CD14-positive monocyte (primary cell): ENCODE measurements around the gene DPF3. TPM values are rescaled to one million over a fixed set of nuclear protein-coding genes. Genes with fewer than 3 reads are reported as not detected.
A peak's percentile ranks its signal among the peaks of the same experiment; 100 is the strongest.

Experiments
- DNase-seq, 3 donors: peaks; one replicate each; pipeline ENCODE4 v3.0.0-alpha.2; 2011 to 2022
- H2AFZ ChIP-seq: 2 replicates; pipeline ENCODE4 v1.6.0; 2012; ENCODE audit warnings: mild to moderate bottlenecking, low read depth, low read length, inconsistent platforms; ENCODE audit not compliant: insufficient read depth, poor library complexity, severe bottlenecking
- H3K27ac ChIP-seq, 2 donors: 1 replicate in 1 of 2; 2 replicates in 1 of 2; pipeline ENCODE4 v1.5.1; 2012 to 2013; ENCODE audit warnings: low read length in 2 of 2, control low read depth in 1 of 2, inconsistent platforms in 1 of 2, low read depth in 1 of 2, mild to moderate bottlenecking in 1 of 2
- H3K27me3 ChIP-seq, 2 donors: one replicate each; pipeline versions ENCODE4 v1.6.0 to v1.6.1; 2011 to 2013; ENCODE audit warnings: low read length in 2 of 2; ENCODE audit not compliant: control insufficient read depth in 2 of 2, insufficient read depth in 2 of 2
- H3K36me3 ChIP-seq, 2 donors: replicated peaks in 1 of 2; 1 replicate in 1 of 2; 2 replicates in 1 of 2; pipeline versions ENCODE4 v1.5.1 to v1.6.1; 2012 to 2013; ENCODE audit warnings: low read length in 2 of 2, control low read depth in 1 of 2, inconsistent platforms in 1 of 2, mild to moderate bottlenecking in 1 of 2; ENCODE audit not compliant: insufficient read depth in 2 of 2, control insufficient read depth in 1 of 2
- H3K4me1 ChIP-seq, 2 donors: 1 replicate in 1 of 2; 2 replicates in 1 of 2; pipeline versions ENCODE4 v1.5.1 to v1.6.1; 2012 to 2013; ENCODE audit warnings: low read length in 2 of 2, control low read depth in 1 of 2, inconsistent platforms in 1 of 2, mild to moderate bottlenecking in 1 of 2, moderate library complexity in 1 of 2; ENCODE audit not compliant: insufficient read depth in 2 of 2, control insufficient read depth in 1 of 2
- H3K4me2 ChIP-seq: replicated peaks from 2 replicates; pipeline ENCODE3; 2012; ENCODE audit warnings: low read length, moderate library complexity, mild to moderate bottlenecking; ENCODE audit not compliant: poor library complexity, severe bottlenecking; ENCODE audit errors: extremely low read depth
- H3K4me3 ChIP-seq, 3 experiments: fragments of 200-600 bp in 1 of 3; sonication (generic) in 1 of 3; replicated peaks in 1 of 3; 1 replicate in 2 of 3; 2 replicates in 1 of 3; pipeline ENCODE4 v1.5.1; 2011 to 2013; ENCODE audit warnings: low read length in 3 of 3, mild to moderate bottlenecking in 3 of 3, control low read depth in 2 of 3, low read depth in 2 of 3, inconsistent platforms in 1 of 3, moderate library complexity in 1 of 3
- H3K79me2 ChIP-seq: 2 replicates; pipeline ENCODE4 v1.6.0; 2012; ENCODE audit warnings: mild to moderate bottlenecking, control low read depth, inconsistent platforms, low read length, moderate library complexity; ENCODE audit not compliant: insufficient read depth
- H3K9ac ChIP-seq: 2 replicates; pipeline ENCODE4 v1.6.0; 2017; ENCODE audit warnings: low read length, mild to moderate bottlenecking; ENCODE audit not compliant: insufficient read depth, poor library complexity, severe bottlenecking
- H3K9me3 ChIP-seq, 2 donors: replicated peaks in 1 of 2; 1 replicate in 1 of 2; 2 replicates in 1 of 2; pipeline versions ENCODE4 v1.5.1 to v1.6.1; 2012 to 2013; ENCODE audit warnings: low read length in 2 of 2, control low read depth in 1 of 2; ENCODE audit not compliant: control insufficient read depth in 1 of 2, insufficient read depth in 1 of 2
- H4K20me1 ChIP-seq: 2 replicates; pipeline ENCODE4 v1.6.0; 2012; ENCODE audit warnings: mild to moderate bottlenecking, low read length, control low read depth, moderate library complexity; ENCODE audit not compliant: insufficient read depth
- H3K27ac Mint-ChIP-seq, 7 donors: one replicate each; pipeline ENCODE4 v1.8.0; 2020; ENCODE audit warnings: mild to moderate bottlenecking in 7 of 7, mixed read lengths in 7 of 7, moderate library complexity in 6 of 7, inconsistent platforms in 2 of 7
- H3K27me3 Mint-ChIP-seq, 3 donors: one replicate each; pipeline ENCODE4 v1.8.0; 2021 to 2022; ENCODE audit warnings: low read depth in 3 of 3, mild to moderate bottlenecking in 3 of 3, mixed read lengths in 3 of 3, moderate library complexity in 3 of 3, inconsistent platforms in 1 of 3
- H3K36me3 Mint-ChIP-seq, 2 donors: one replicate each; pipeline ENCODE4 v1.8.0; 2020; ENCODE audit warnings: mixed read lengths in 2 of 2, inconsistent platforms in 1 of 2, mild to moderate bottlenecking in 1 of 2
- H3K4me1 Mint-ChIP-seq: one replicate; pipeline ENCODE4 v1.8.0; 2020; ENCODE audit warnings: mild to moderate bottlenecking, mixed read lengths
- H3K4me3 Mint-ChIP-seq, 2 donors: one replicate each; pipeline ENCODE4 v1.8.0; 2020; ENCODE audit warnings: mild to moderate bottlenecking in 2 of 2, mixed read lengths in 2 of 2, moderate library complexity in 1 of 2
- H3K9me3 Mint-ChIP-seq, 7 donors: one replicate each; pipeline ENCODE4 v1.8.0; 2020 to 2022; ENCODE audit warnings: mixed read lengths in 7 of 7, mild to moderate bottlenecking in 6 of 7, moderate library complexity in 6 of 7, inconsistent platforms in 2 of 7
- WGBS: methylation state at CpG from one replicate; pipeline ENCODE4 v1.1.5; 2013; ENCODE audit warnings: missing lambda C conversion rate; ENCODE audit not compliant: insufficient coverage; 5-methylcytosine and 5-hydroxymethylcytosine counted together
- intact Hi-C, 2 donors: fragments of 100-400 bp; cut with micrococcal nuclease; formaldehyde crosslinking; loops; one replicate each; pipeline versions ENCODE4 v1.15.0 to v1.15.1; 2023
- polyA plus RNA-seq, 3 donors: library from polyadenylated mRNA; depleted of rRNA in 1 of 3; unstranded in 2 of 3; stranded (reverse) in 1 of 3; fragments of 300-500 nt in 2 of 3; fragments of >200 nt in 1 of 3; fragmentation: Illumina TruSeq in 2 of 3; gene quantifications; 1 replicate in 2 of 3; 2 replicates in 1 of 3; pipeline ENCODE4 v1.2.3, GENCODE V29; 2012 to 2021
- TF ChIP-seq, protein P1 (sequence below): fragments of 200-600 bp; IDR thresholded peaks from one replicate; pipeline ENCODE4 v1.8.0; 2022; ENCODE audit warnings: antibody characterized with exemption, mild to moderate bottlenecking

Gene DPF3
- polyA plus RNA-seq, 3 donors = 0.33 to 0.39 TPM; not detected in 1

DNA sequence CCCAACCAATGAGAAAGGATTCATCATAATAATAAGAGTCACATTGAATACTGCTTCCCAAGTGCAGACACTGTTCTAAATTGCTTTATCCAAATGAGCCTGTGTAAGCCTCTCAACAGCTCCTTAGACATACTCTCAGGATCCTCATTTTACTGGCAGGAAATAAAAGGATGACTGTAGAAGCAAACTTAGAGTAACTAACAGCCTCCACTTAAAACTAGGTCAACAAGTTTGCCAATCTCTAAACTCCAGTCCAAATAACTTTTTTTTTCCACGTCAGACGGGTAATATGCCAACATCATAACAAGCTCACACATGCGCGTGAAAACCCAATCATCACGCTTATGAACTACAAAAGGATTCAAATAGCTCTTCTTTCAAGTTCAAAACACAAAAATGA, 15.3 kb upstream of the DPF3 start:
- peaks cover 3 to 10% of the 10 kb centered on the region in 2 donors for H3K27me3 ChIP-seq
- H3K27me3 Mint-ChIP-seq = peaks cover 13 to 24% (median 14%) of the 10 kb centered on the region in 3 donors
- H4K20me1 ChIP-seq = no peaks in the 10 kb centered on the region
- H3K4me2 ChIP-seq = no peak overlapping the region
- H3K9me3 ChIP-seq = no peaks in the 10 kb centered on the region
- no peak overlapping the region for H3K27ac ChIP-seq
- TF ChIP-seq, protein P1, sequence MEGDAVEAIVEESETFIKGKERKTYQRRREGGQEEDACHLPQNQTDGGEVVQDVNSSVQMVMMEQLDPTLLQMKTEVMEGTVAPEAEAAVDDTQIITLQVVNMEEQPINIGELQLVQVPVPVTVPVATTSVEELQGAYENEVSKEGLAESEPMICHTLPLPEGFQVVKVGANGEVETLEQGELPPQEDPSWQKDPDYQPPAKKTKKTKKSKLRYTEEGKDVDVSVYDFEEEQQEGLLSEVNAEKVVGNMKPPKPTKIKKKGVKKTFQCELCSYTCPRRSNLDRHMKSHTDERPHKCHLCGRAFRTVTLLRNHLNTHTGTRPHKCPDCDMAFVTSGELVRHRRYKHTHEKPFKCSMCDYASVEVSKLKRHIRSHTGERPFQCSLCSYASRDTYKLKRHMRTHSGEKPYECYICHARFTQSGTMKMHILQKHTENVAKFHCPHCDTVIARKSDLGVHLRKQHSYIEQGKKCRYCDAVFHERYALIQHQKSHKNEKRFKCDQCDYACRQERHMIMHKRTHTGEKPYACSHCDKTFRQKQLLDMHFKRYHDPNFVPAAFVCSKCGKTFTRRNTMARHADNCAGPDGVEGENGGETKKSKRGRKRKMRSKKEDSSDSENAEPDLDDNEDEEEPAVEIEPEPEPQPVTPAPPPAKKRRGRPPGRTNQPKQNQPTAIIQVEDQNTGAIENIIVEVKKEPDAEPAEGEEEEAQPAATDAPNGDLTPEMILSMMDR = no peak
- H3K9ac ChIP-seq = no peak overlapping the region
- H3K36me3 ChIP-seq = no peaks in the 10 kb centered on the region
- 98% methylated on average over 5 of the region's 5 CpGs for WGBS
- H3K27ac Mint-ChIP-seq = no peak overlapping the region
- H3K79me2 ChIP-seq = no peaks in the 10 kb centered on the region
- H3K9me3 Mint-ChIP-seq = no peaks in the 10 kb centered on the region
- intact Hi-C loops = no loop called here
- no peak overlapping the region for H3K4me3 ChIP-seq
- no peaks in the 10 kb centered on the region for H3K4me1 Mint-ChIP-seq
- no peak overlapping the region for H3K4me3 Mint-ChIP-seq
- H3K4me1 ChIP-seq = no peaks in the 10 kb centered on the region
- H2AFZ ChIP-seq = no peak overlapping the region
- H3K36me3 Mint-ChIP-seq = no peaks in the 10 kb centered on the region
- no peak for DNase-seq

DNA sequence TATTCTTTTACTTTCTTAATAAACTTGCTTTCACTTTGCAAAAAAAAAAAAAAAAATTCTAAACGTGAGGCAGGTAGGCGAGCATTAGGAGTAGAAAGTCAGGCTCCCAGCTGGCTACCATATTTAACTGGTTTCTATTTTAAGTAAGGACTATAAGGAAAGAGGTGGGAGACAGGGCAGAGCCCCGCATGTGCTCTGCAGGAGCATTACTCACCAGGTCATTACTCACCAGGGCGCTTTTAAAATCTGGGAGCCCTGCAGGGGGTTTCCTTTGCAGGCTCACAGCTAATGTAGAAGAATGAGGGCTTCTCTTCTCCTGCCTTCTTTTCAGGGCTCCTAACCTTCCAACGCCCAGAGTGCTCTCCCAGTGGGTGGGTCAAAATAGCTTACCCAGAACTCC, 14.0 kb upstream of the DPF3 start:
- Histone ChIP-seq H2AFZ (no peak overlapping the region), H3K4me1 (no peaks in the 10 kb centered on the region), H3K9ac (no peak overlapping the region), H3K4me2 (no peak overlapping the region), H3K36me3 (no peaks in the 10 kb centered on the region), H4K20me1 (no peaks in the 10 kb centered on the region), H3K4me3 (no peak overlapping the region), H3K9me3 (no peaks in the 10 kb centered on the region), H3K27me3 (peaks cover 3 to 12% of the 10 kb centered on the region in 2 donors), H3K79me2 (no peaks in the 10 kb centered on the region), H3K27ac (no peak overlapping the region)
- Mint-ChIP-seq H3K36me3 (no peaks in the 10 kb centered on the region), H3K27me3 (peaks cover 13 to 27% (median 16%) of the 10 kb centered on the region in 3 donors), H3K9me3 (no peaks in the 10 kb centered on the region), H3K4me3 (no peak overlapping the region), H3K4me1 (no peaks in the 10 kb centered on the region), H3K27ac (no peak overlapping the region)
- WGBS = no CpG with 5 or more reads among the region's 5 CpGs
- TF ChIP-seq, protein P1 = no peak
- DNase-seq = peak in 1 of 3 donors; percentile 63
- intact Hi-C loops = no loop called here
